DMS79 treated with DMSO at 0.1 percent for 48 hours (cell line): Measurements from ENCODE around the gene ORM1.

Experiments used
- DNase-seq: peaks from one replicate; lab custom pipeline; 2025; lab: John Stamatoyannopoulos, UW

The ORM1 gene

GRCh38 chr9:114366334-114367128 lies 43.6 kb downstream of the ORM1 start:
- DNase-seq: peak; percentile 25

- no peak for DNase-seq
These were observed 44.5 kb downstream of the ORM1 start for GRCh38 chr9:114367366-114367765.

DNA sequence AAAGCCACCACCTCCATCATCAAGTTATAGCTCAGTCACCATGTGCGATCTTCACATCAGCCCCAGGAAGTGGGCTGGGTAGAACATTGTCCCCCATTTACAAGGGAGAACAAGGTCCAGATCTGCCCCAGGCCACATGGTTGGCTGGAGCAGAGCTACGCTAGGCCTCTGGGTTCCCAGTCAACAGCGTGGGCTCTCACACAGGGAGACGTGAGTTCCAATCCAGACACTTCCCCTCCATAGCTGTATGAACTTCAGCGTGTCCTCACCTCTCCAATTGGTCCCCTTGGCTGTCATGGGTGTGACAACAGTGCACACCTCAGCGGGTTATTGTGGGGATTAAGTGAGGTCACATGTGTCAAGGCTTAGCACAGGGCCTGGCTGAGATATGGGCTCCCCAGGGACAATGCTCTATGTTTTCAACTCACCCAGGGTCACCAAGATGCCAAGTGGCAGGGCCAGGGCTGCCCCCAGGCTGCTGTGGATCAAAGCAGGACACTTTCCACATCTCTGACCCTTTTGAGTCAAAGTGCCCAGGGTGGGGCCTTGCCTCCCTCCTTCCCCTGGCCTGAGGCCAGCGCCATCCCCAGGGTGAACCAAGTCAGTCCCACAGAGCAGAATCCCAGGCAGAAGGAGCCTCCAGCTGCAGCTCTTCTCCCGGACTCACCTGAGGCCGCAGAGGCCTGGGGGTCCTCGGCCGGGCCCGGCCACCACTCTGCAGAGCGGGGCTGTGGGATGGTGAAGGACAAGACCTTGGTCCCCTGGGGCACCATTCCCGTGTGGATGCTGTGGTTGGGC lies 45.1 kb downstream of the ORM1 start:
- DNase-seq: no peak

- no peak for DNase-seq
These were observed 46.6 kb downstream of the ORM1 start for GRCh38 chr9:114369216-114370130.

- no peak for DNase-seq
These were observed 47.5 kb downstream of the ORM1 start for GRCh38 chr9:114370251-114370967.

DNA sequence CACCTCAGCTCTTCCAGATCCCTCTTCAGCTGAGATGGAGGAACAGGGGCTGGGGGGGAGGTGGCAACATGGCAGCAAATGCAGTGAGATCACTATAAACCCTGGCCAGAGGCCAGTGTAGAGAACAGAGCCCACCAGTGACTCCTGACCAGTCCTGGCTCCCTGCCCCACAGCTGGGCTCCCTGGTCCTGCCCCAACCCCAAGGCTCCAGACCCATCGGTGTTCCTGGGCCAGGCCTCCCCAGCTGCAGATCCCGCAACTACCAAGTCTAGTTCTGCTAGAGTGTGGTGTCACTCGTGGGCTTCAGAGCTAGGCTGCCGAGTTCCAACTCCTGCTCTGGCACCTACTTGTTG lies 48.0 kb downstream of the ORM1 start:
- DNase-seq: no peak

- DNase-seq: no peak
These were observed 48.5 kb downstream of the ORM1 start for GRCh38 chr9:114371343-114371944.

- DNase-seq: peak; percentile 4
These were observed 49.3 kb downstream of the ORM1 start for GRCh38 chr9:114371973-114372917.

DNA sequence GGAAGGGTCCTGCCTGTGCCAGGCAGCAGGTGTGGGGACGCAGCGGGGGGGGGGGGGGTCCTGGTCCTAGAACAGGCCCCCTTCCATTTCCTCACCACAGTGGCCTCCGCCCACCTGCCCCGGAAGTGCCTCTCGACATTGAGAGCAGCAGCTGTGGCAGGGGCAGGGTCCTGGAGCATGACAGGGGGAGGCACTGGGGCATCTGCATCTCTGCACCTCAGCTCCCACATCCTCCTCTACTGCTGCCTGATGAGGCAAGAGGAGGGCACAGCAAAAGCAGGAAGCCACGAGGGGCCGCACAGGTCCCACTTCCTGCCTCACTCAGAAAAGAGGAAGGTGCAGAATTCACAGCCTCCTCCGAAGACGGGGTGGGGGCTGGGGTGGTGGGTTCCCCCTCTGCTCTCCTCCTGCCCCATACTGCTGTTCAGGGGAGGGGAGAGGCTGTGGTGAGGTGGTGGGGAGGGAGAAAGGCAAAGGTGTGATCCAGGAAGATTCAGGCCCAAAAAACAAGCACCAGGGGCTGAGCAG lies 50.1 kb downstream of the ORM1 start:
- peak; percentile 10 for DNase-seq

- DNase-seq: no peak
These were observed 51.2 kb downstream of the ORM1 start for GRCh38 chr9:114373960-114374730.

GRCh38 chr9:114374936-114375335 lies 52.0 kb downstream of the ORM1 start:
- DNase-seq: no peak

- no peak for DNase-seq
These were observed 52.7 kb downstream of the ORM1 start for GRCh38 chr9:114375386-114376175.
